B cell (primary cell): Measurements from ENCODE around the gene PRRC1. TPM values are rescaled to one million over a fixed set of nuclear protein-coding genes. Genes with fewer than 3 reads are reported as not detected.

Experiments
- ATAC-seq: fragments of 200-7000 bp; cut with Tn5 transposase; one replicate; pipeline ENCODE4 v1.10.0; 2021; ENCODE audit warnings: low read depth, mild to moderate bottlenecking, moderate number of reproducible peaks, moderate library complexity
- CTCF ChIA-PET: fragments of 350-600 bp; sonication (Branson Sonifier 250); formaldehyde crosslinking; loops from one replicate; lab custom pipeline; 2021; ENCODE audit warnings: antibody characterized with exemption, inconsistent platforms; lab: Charles Lee
- POLR2A ChIA-PET: fragments of 350-600 bp; sonication (Branson Sonifier 250); formaldehyde crosslinking; loops from one replicate; lab custom pipeline; 2021; ENCODE audit warnings: antibody characterized with exemption; lab: Charles Lee
- DNase-seq: peaks from one replicate; pipeline ENCODE4 v3.0.0; 2013
- H2AFZ ChIP-seq: 2 replicates; pipeline ENCODE4 v1.6.1; 2012; ENCODE audit warnings: mild to moderate bottlenecking, low read depth, low read length; ENCODE audit not compliant: insufficient read depth, poor library complexity, severe bottlenecking
- H3K27ac ChIP-seq, 2 donors: 1 replicate in 1 of 2; 2 replicates in 1 of 2; pipeline ENCODE4 v1.5.1; 2012 to 2013; ENCODE audit warnings: low read length in 2 of 2, mild to moderate bottlenecking in 2 of 2, moderate library complexity in 1 of 2
- H3K27me3 ChIP-seq, 4 experiments: fragments of 200-600 bp in 1 of 4; sonication (generic) in 1 of 4; replicated peaks in 1 of 4; 1 replicate in 2 of 4; 2 replicates in 2 of 4; pipeline versions ENCODE4 v1.6.1 to v1.7.0; 2013 to 2016; ENCODE audit warnings: low read length in 3 of 4, mild to moderate bottlenecking in 2 of 4, mixed read lengths in 1 of 4, moderate library complexity in 1 of 4; ENCODE audit not compliant: insufficient read depth in 4 of 4, control insufficient read depth in 3 of 4; ENCODE audit errors: control extremely low read depth in 1 of 4
- H3K36me3 ChIP-seq, 2 experiments: replicated peaks in 1 of 2; 1 replicate in 1 of 2; 2 replicates in 1 of 2; pipeline versions ENCODE4 v1.6.1 to v1.7.1; 2013; ENCODE audit warnings: low read length in 1 of 2; ENCODE audit not compliant: insufficient read depth in 2 of 2, control insufficient read depth in 1 of 2; ENCODE audit errors: control extremely low read depth in 1 of 2, extremely low read depth in 1 of 2
- H3K4me1 ChIP-seq, 2 donors: fragments of 200-600 bp in 1 of 2; sonication (generic) in 1 of 2; 1 replicate in 1 of 2; 2 replicates in 1 of 2; pipeline versions ENCODE4 v1.5.1 to v1.6.1; 2013 to 2017; ENCODE audit warnings: low read length in 2 of 2; ENCODE audit not compliant: control insufficient read depth in 2 of 2, insufficient read depth in 2 of 2
- H3K4me2 ChIP-seq: replicated peaks from 2 replicates; pipeline ENCODE3; 2012; ENCODE audit warnings: mild to moderate bottlenecking, low read depth, low read length; ENCODE audit not compliant: poor library complexity, severe bottlenecking
- H3K4me3 ChIP-seq, 5 experiments: fragments of 200-600 bp in 1 of 5; sonication (generic) in 1 of 5; 1 replicate in 3 of 5; 2 replicates in 2 of 5; pipeline versions ENCODE4 v1.5.1 to v1.7.0; 2011 to 2016; ENCODE audit warnings: low read length in 4 of 5, mild to moderate bottlenecking in 4 of 5, low read depth in 2 of 5, control low read depth in 1 of 5, moderate library complexity in 1 of 5; ENCODE audit not compliant: insufficient read depth in 1 of 5; ENCODE audit errors: control extremely low read depth in 1 of 5, extremely low read depth in 1 of 5
- H3K79me2 ChIP-seq: fragments of 200-600 bp; sonication (generic); one replicate; pipeline ENCODE4 v1.6.0; 2016; ENCODE audit warnings: low read length; ENCODE audit not compliant: control insufficient read depth, insufficient read depth
- H3K9ac ChIP-seq: fragments of 200-600 bp; sonication (generic); 2 replicates; pipeline ENCODE4 v1.6.1; 2017; ENCODE audit warnings: mild to moderate bottlenecking, low read length, moderate library complexity
- H3K9me3 ChIP-seq, 3 donors: one replicate each; pipeline versions ENCODE4 v1.6.1 to v1.7.1; 2013; ENCODE audit warnings: low read length in 2 of 3; ENCODE audit not compliant: control insufficient read depth in 2 of 3, insufficient read depth in 1 of 3; ENCODE audit errors: control extremely low read depth in 1 of 3
- H4K20me1 ChIP-seq: 2 replicates; pipeline ENCODE4 v1.6.0; 2012; ENCODE audit warnings: mild to moderate bottlenecking, low read length; ENCODE audit not compliant: insufficient read depth, control insufficient read depth, poor library complexity, severe bottlenecking
- H3K27ac Mint-ChIP-seq: one replicate; pipeline ENCODE4 v1.8.0; 2021; ENCODE audit warnings: mixed read lengths
- H3K27me3 Mint-ChIP-seq: one replicate; pipeline ENCODE4 v1.8.0; 2021; ENCODE audit warnings: mixed read lengths
- H3K4me1 Mint-ChIP-seq: one replicate; pipeline ENCODE4 v1.8.0; 2021; ENCODE audit warnings: mixed read lengths
- H3K4me3 Mint-ChIP-seq: one replicate; pipeline ENCODE4 v1.8.0; 2021; ENCODE audit warnings: mixed read lengths
- H3K9me3 Mint-ChIP-seq: one replicate; pipeline ENCODE4 v1.8.0; 2022; ENCODE audit warnings: mixed read lengths; ENCODE audit not compliant: insufficient read depth
- CTCF ChIP-seq: fragments of 200-600 bp; IDR thresholded peaks from one replicate; pipeline ENCODE4 v1.8.0; 2022; ENCODE audit warnings: antibody characterized with exemption, mild to moderate bottlenecking
- EZH2 ChIP-seq: IDR thresholded peaks from 2 replicates; pipeline ENCODE4 v1.6.1; 2012; ENCODE audit warnings: borderline replicate concordance, low read depth, mild to moderate bottlenecking, moderate library complexity, low read length; ENCODE audit not compliant: insufficient read depth, poor library complexity, severe bottlenecking
- WGBS: methylation state at CpG from one replicate; pipeline ENCODE4 v1.1.5; 2013; ENCODE audit warnings: missing lambda C conversion rate; ENCODE audit not compliant: insufficient coverage; 5-methylcytosine and 5-hydroxymethylcytosine counted together
- intact Hi-C: fragments of 100-400 bp; cut with micrococcal nuclease; formaldehyde crosslinking; loops from one replicate; pipeline ENCODE4 v1.10.0; 2022
- polyA plus RNA-seq: library from polyadenylated mRNA; depleted of rRNA; stranded (reverse); fragments of >200 nt; gene quantifications from 2 replicates; pipeline ENCODE4 v1.2.3, GENCODE V29; 2012
- total RNA-seq, 2 donors: library from RNA; stranded (reverse); fragments of 120-200 nt in 1 of 2; gene quantifications; 1 replicate in 1 of 2; 2 replicates in 1 of 2; pipeline versions ENCODE4 v1.2.3 to v1.2.4, GENCODE V29; 2013 to 2022

The PRRC1 gene
- total and polyA plus RNA-seq, 2 donors (not counting 1 experiment from before 2014, with no cell fraction given) = 9.7 to 35.5 TPM

GRCh38 chr5:127601111-127601510, 83.7 kb downstream of the PRRC1 start:
- no peak overlapping the region for H3K4me2 ChIP-seq
- CTCF ChIA-PET = no interaction called here
- Mint-ChIP-seq H3K9me3 (no peaks in the 10 kb centered on the region), H3K4me1 (no peaks in the 10 kb centered on the region), H3K27ac (no peak overlapping the region), H3K27me3 (no peaks in the 10 kb centered on the region), H3K4me3 (no peak overlapping the region)
- DNase-seq (no peak), ATAC-seq (no peak)
- no CpG with 5 or more reads among the region's 1 CpG for WGBS
- H2AFZ ChIP-seq = no peak overlapping the region
- no peak overlapping the region for H3K4me3 ChIP-seq
- no peak overlapping the region for H3K9ac ChIP-seq
- TF ChIP-seq CTCF (no peak), EZH2 (no peak)
- no peaks in the 10 kb centered on the region for H3K79me2 ChIP-seq
- POLR2A ChIA-PET = no interaction called here
- H3K36me3 ChIP-seq = no peaks in the 10 kb centered on the region
- no peak overlapping the region for H3K27ac ChIP-seq
- H3K4me1 ChIP-seq = no peaks in the 10 kb centered on the region
- peaks cover 0 to 4% (median 0%) of the 10 kb centered on the region in 4 experiments for H3K27me3 ChIP-seq
- H4K20me1 ChIP-seq = no peaks in the 10 kb centered on the region
- intact Hi-C loops = no loop called here
- no peaks in the 10 kb centered on the region for H3K9me3 ChIP-seq

GRCh38 chr5:127601601-127602000, 84.2 kb downstream of the PRRC1 start:
- H3K9ac ChIP-seq = no peak overlapping the region
- no peaks in the 10 kb centered on the region for H3K79me2 ChIP-seq
- POLR2A ChIA-PET = no interaction called here
- intact Hi-C loops = no loop called here
- Mint-ChIP-seq H3K27me3 (no peaks in the 10 kb centered on the region), H3K9me3 (no peaks in the 10 kb centered on the region), H3K27ac (no peak overlapping the region), H3K4me1 (no peaks in the 10 kb centered on the region), H3K4me3 (no peak overlapping the region)
- 100% methylated on average over 1 of the region's 4 CpGs for WGBS
- CTCF ChIA-PET = no interaction called here
- H3K9me3 ChIP-seq = no peaks in the 10 kb centered on the region
- DNase-seq (no peak), ATAC-seq (no peak)
- H2AFZ ChIP-seq = no peak overlapping the region
- no peaks in the 10 kb centered on the region for H3K36me3 ChIP-seq
- H4K20me1 ChIP-seq = no peaks in the 10 kb centered on the region
- H3K4me3 ChIP-seq = no peak overlapping the region
- TF ChIP-seq EZH2 (no peak), CTCF (no peak)
- no peaks in the 10 kb centered on the region for H3K4me1 ChIP-seq
- H3K27ac ChIP-seq = no peak overlapping the region
- H3K4me2 ChIP-seq = no peak overlapping the region
- H3K27me3 ChIP-seq = peaks cover 0 to 4% (median 0%) of the 10 kb centered on the region in 4 experiments
